Bronchial smooth muscle cell (primary cell): ENCODE results near the gene RAC3. TPM values are rescaled to one million over a fixed set of nuclear protein-coding genes. Genes with fewer than 3 reads are reported as not detected.

Source experiments
- total RNA-seq: library from RNA; depleted of rRNA; stranded (reverse); fragments of >200 nt; gene quantifications from 2 replicates; pipeline ENCODE4 v1.2.1, GENCODE V29; 2014

The RAC3 gene
- total RNA-seq: 5.4 and 5.7 TPM in 2 replicates

GRCh38 chr17:82031303-82031884 lies at the start of gene RAC3:
Gene RAC3, plus strand, starts transcription at chr17:82031678. Its CDS starts 84 bp downstream, at chr17:82031762.

GRCh38 chr17:82022310-82022980 lies 9.0 kb upstream of the RAC3 start, which contains the start of gene CENPX:
Gene CENPX, minus strand, starts transcription at chr17:82022878. Its CDS starts 17 bp downstream, at chr17:82022861.

GRCh38 chr17:82022981-82023446 lies 8.5 kb upstream of the RAC3 start, which contains the start of gene LRRC45:
Gene LRRC45, plus strand, starts transcription at chr17:82023305. Its CDS starts 339 bp downstream, at chr17:82023644.

GRCh38 chr17:82037092-82037888 lies 5.8 kb downstream of the RAC3 start, which contains the start of gene DCXR:
Gene DCXR, minus strand, starts transcription at chr17:82037697. Its CDS starts 15 bp downstream, at chr17:82037682.

GRCh38 chr17:82051776-82052637 lies 20.5 kb downstream of the RAC3 start, which contains the start of the genes GPS1 and RFNG:
Gene GPS1, plus strand, starts transcription at chr17:82051898. Its CDS starts 34 bp downstream, at chr17:82051932.
Gene RFNG, minus strand, starts transcription at chr17:82051811. Its CDS starts 45 bp downstream, at chr17:82051766.

GRCh38 chr17:82065638-82066303 lies 34.3 kb downstream of the RAC3 start, which contains the start of gene DUS1L:
Gene DUS1L, minus strand, starts transcription at chr17:82065804. Its CDS starts 745 bp downstream, at chr17:82065059.

Other genes starting within 250 kb of the RAC3 start
- not detected in 2 replicates for gene GCGR, start 227.5 kb upstream of the RAC3 start, total RNA-seq
- gene MCRIP1, start 198.4 kb upstream of the RAC3 start, total RNA-seq: 96.1 and 97.3 TPM in 2 replicates
- not detected in 2 replicates for gene PPP1R27, start 196.6 kb upstream of the RAC3 start, total RNA-seq
- 766 and 822 TPM in 2 replicates for gene P4HB, start 171.1 kb upstream of the RAC3 start, total RNA-seq
- gene ARHGDIA, start 160.3 kb upstream of the RAC3 start, total RNA-seq: 44.2 and 81.2 TPM in 2 replicates
- gene ALYREF, start 140.1 kb upstream of the RAC3 start, total RNA-seq: 89.5 and 91.1 TPM in 2 replicates
- 255 and 291 TPM in 2 replicates for gene ANAPC11, start 140.0 kb upstream of the RAC3 start, total RNA-seq
- gene NPB, start 129.4 kb upstream of the RAC3 start, total RNA-seq: 0.26 and 0.63 TPM in 2 replicates
- 41.1 and 46.2 TPM in 2 replicates for gene PCYT2, start 120.3 kb upstream of the RAC3 start, total RNA-seq
- 18.8 and 21.9 TPM in 2 replicates for gene SIRT7, start 113.5 kb upstream of the RAC3 start, total RNA-seq
- 12.1 and 17.5 TPM in 2 replicates for gene MAFG, start 103.9 kb upstream of the RAC3 start, total RNA-seq
- gene PYCR1, start 94.4 kb upstream of the RAC3 start, total RNA-seq: 46.8 and 79.8 TPM in 2 replicates
- gene MYADML2, start 84.4 kb upstream of the RAC3 start, total RNA-seq: not detected in 2 replicates
- gene NOTUM, start 70.5 kb upstream of the RAC3 start, total RNA-seq: under 0.01 TPM in 1 of 2 replicates, not detected in the other
- gene ASPSCR1, start 54.0 kb upstream of the RAC3 start, total RNA-seq: 26.6 and 28.4 TPM in 2 replicates
- 14.9 and 33.4 TPM in 2 replicates for gene CENPX, start 8.8 kb upstream of the RAC3 start, total RNA-seq
- 12.0 and 15.0 TPM in 2 replicates for gene LRRC45, start 8.4 kb upstream of the RAC3 start, total RNA-seq
- 25.1 and 30.3 TPM in 2 replicates for gene DCXR, start 6.0 kb downstream of the RAC3 start, total RNA-seq
- 24.6 and 26.8 TPM in 2 replicates for gene RFNG, start 20.1 kb downstream of the RAC3 start, total RNA-seq
- 92.8 and 95.1 TPM in 2 replicates for gene GPS1, start 20.2 kb downstream of the RAC3 start, total RNA-seq
- 34.8 and 43.7 TPM in 2 replicates for gene DUS1L, start 34.1 kb downstream of the RAC3 start, total RNA-seq
- 63.3 and 80.4 TPM in 2 replicates for gene FASN, start 66.6 kb downstream of the RAC3 start, total RNA-seq
- gene CCDC57, start 181.2 kb downstream of the RAC3 start, total RNA-seq: 11.8 and 12.5 TPM in 2 replicates
- 54.5 and 74.1 TPM in 2 replicates for gene SLC16A3, start 197.4 kb downstream of the RAC3 start, total RNA-seq
- gene CSNK1D, start 242.0 kb downstream of the RAC3 start, total RNA-seq: 46.2 and 64.2 TPM in 2 replicates